GM19099 (cell line): ENCODE measurements around the gene RNPEPL1.

Source experiments
- POLR2A ChIP-seq: IDR thresholded peaks from 3 replicates; pipeline ENCODE4 v1.6.1; 2011; ENCODE audit warnings: low read depth; ENCODE audit not compliant: insufficient read length; ENCODE audit errors: extremely low read depth

RNPEPL1 gene

GRCh38 chr2:240626531-240627300 is 58.4 kb downstream of the RNPEPL1 start:
- TF ChIP-seq POLR2A: no peak

GRCh38 chr2:240627736-240628506 is 59.6 kb downstream of the RNPEPL1 start:
- TF ChIP-seq POLR2A: no peak

DNA sequence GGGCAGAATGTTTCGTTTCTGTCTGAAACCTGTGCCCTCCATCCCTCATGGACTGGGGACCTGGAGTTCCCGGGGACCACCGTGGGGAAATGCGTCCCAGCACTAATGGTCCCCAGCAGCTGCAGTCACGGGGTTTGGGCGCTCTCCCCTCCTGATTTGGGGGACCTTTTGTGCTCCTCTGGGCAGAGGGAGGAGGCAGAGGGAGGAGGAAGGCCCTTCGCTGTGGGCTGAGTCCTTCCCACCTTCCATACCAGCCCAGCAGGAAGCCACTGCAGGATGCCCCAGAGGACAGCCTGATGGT is 60.2 kb downstream of the RNPEPL1 start:
- no peak for TF ChIP-seq POLR2A

GRCh38 chr2:240628808-240629618 is 60.7 kb downstream of the RNPEPL1 start:
- no peak for TF ChIP-seq POLR2A

DNA sequence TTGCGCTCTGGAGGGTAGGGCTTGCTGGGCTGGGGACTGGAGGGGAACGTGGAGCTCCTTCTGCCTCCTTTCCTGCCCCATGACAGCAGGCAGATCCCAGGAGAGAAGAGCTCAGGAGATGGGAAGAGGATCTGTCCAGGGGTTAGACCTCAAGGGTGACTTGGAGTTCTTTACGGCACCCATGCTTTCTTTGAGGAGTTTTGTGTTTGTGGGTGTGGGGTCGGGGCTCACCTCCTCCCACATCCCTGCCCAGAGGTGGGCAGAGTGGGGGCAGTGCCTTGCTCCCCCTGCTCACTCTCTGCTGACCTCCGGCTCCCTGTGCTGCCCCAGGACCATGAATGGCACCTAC is 61.3 kb downstream of the RNPEPL1 start:
- no peak for TF ChIP-seq POLR2A

DNA sequence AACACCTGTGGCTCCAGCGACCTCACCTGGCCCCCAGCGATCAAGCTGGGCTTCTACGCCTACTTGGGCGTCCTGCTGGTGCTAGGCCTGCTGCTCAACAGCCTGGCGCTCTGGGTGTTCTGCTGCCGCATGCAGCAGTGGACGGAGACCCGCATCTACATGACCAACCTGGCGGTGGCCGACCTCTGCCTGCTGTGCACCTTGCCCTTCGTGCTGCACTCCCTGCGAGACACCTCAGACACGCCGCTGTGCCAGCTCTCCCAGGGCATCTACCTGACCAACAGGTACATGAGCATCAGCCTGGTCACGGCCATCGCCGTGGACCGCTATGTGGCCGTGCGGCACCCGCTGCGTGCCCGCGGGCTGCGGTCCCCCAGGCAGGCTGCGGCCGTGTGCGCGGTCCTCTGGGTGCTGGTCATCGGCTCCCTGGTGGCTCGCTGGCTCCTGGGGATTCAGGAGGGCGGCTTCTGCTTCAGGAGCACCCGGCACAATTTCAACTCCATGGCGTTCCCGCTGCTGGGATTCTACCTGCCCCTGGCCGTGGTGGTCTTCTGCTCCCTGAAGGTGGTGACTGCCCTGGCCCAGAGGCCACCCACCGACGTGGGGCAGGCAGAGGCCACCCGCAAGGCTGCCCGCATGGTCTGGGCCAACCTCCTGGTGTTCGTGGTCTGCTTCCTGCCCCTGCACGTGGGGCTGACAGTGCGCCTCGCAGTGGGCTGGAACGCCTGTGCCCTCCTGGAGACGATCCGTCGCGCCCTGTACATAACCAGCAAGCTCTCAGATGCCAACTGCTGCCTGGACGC is 61.9 kb downstream of the RNPEPL1 start:
- TF ChIP-seq POLR2A: no peak
